Pancreas (tissue), 10 donors: ENCODE measurements around the gene HIPK4. TPM values are rescaled to one million over a fixed set of nuclear protein-coding genes. Genes with fewer than 3 reads are reported as not detected.

Experiments used
- ATAC-seq, 4 donors: fragments of 200-7000 bp; cut with Tn5 transposase; one replicate each; pipeline versions ENCODE4 v1.8.0 to v1.9.1; 2020; ENCODE audit warnings: mild to moderate bottlenecking in 4 of 4, moderate library complexity in 4 of 4
- DNase-seq, 6 donors: peaks; one replicate each; pipeline ENCODE4 v3.0.0-alpha.2; 2020
- FAIRE-seq: peaks from 2 replicates; lab custom pipeline; 2012; peaks lifted over from hg19 to GRCh38; lab: Jason Lieb, UNC
- H3K27ac ChIP-seq, 4 donors: fragments of 200-600 bp; sonication (generic); 1 replicate in 3 of 4; 2 replicates in 1 of 4; pipeline versions ENCODE4 v1.5.0 to v1.8.0; 2020
- H3K27me3 ChIP-seq, 4 donors: fragments of 200-600 bp; one replicate each; pipeline ENCODE4 v1.8.0; 2021
- H3K36me3 ChIP-seq, 3 donors: fragments of 200-600 bp; sonication (generic) in 1 of 3; one replicate each; pipeline versions ENCODE4 v1.5.0 to v1.8.0; 2020 to 2021
- H3K4me1 ChIP-seq, 3 donors: fragments of 200-600 bp; one replicate each; pipeline ENCODE4 v1.8.0; 2021
- H3K4me3 ChIP-seq, 4 donors: fragments of 200-600 bp; sonication (generic) in 2 of 4; one replicate each; pipeline versions ENCODE4 v1.5.0 to v1.8.0; 2020 to 2021
- H3K9me3 ChIP-seq, 4 donors: fragments of 200-600 bp; one replicate each; pipeline ENCODE4 v1.8.0; 2021
- CTCF ChIP-seq, 4 donors: fragments of 200-600 bp; sonication (generic) in 3 of 4; IDR thresholded peaks; one replicate each; pipeline versions ENCODE4 v1.5.0 to v1.8.0; 2021; ENCODE audit warnings: antibody characterized with exemption in 4 of 4
- WGBS, 2 donors: extraction: QIAGEN DNeasy Blood & Tissue Kit; methylation state at CpG; one replicate each; pipeline ENCODE4 v1.1.7; 2013; 5-methylcytosine and 5-hydroxymethylcytosine counted together
- intact Hi-C, 3 donors: fragments of 100-400 bp; cut with DNase I; formaldehyde crosslinking; loops; one replicate each; pipeline versions ENCODE4 v1.11.1 to v1.14.2; 2022
- polyA plus RNA-seq, 2 donors: library from polyadenylated mRNA; stranded (reverse); fragments of 200-250 nt; gene quantifications; one replicate each; pipeline ENCODE4 v1.2.3, GENCODE V29; 2013
- total RNA-seq, 6 donors: library from RNA; stranded (reverse); fragmentation: NEBNext Ultra II Directional in 4 of 6; extraction: Animal tissue kit (Norgen Biotek cat#: 25700) in 4 of 6; gene quantifications; one replicate each; pipeline versions ENCODE4 v1.2.1 to v1.2.4, GENCODE V29; 2021 to 2023
- donor health status: healthy with polysubstance abuse.
- donor health status: DM: no; HTN: no; CAD: no; lungs with moderate emphysema.
- donor health status: DM: no; HTN: no; CAD: no.
- donor health status: control.
- donor health status: control.
- donor health status: Bipolar disorder and iron deficiency.
- donor health status: DM: yes; HTN: yes; CAD: no.
- donor health status: DM: no; HTN: no; CAD: no.
- donor health status: DM: no; HTN: no; CAD: no.
- donor health status: DM: yes; HTN: yes; CAD: no.

The HIPK4 gene
- total and polyA plus RNA-seq, 8 donors: 0.05 to 0.14 (median 0.08) TPM; not detected in 3

DNA sequence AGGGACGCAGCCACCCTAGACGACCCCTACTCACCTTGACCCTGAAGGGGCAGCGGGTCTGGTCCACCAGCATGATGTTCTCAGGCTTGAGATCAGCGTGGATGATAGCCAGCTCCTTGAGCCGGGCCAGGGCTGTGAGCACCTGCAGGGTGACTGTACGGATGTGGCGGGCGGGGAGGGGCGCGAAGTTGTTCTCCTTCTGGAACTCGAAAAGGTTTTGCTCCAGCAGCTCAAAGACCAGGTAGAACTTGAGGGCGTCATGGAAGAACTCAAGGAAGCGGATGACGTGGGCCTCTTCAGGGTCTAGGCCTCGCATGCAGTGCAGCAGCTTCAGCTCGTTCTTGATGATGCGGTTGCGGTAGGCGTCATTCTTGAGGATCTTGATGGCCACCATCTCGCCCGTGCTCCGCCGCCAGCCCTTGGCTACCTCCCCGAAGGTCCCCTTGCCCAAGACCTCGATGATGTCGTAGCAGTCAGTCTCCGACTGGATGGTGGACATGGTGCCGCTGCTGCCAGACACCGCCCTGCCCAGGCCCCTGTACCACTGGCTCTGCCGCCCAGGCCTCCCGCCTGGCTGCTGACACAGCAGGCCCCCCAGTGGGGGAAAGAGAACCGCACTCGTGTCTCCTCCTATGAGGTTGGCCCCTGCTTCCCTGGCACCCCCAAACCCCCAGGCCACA is 437 bp downstream of the HIPK4 start:
- ATAC-seq (no peak), DNase-seq (no peak), FAIRE-seq (no peak)
- Histone ChIP-seq H3K27me3 (no peaks in the 10 kb centered on the region), H3K27ac (no peak overlapping the region), H3K4me1 (no peaks in the 10 kb centered on the region), H3K36me3 (no peaks in the 10 kb centered on the region), H3K4me3 (no peak overlapping the region), H3K9me3 (no peaks in the 10 kb centered on the region)
- intact Hi-C loops: no loop called here
- 92 to 94% methylated on average over 33 of the region's 33 CpGs for WGBS, 2 donors
- no peak for TF ChIP-seq CTCF (IDR thresholded peaks at IDR 0.05)

- no peak overlapping the region for H3K27ac ChIP-seq
- WGBS, 2 donors: 60 to 62% methylated on average over 3 of the region's 3 CpGs
- no peaks in the 10 kb centered on the region for H3K9me3 ChIP-seq
- no peak overlapping the region for H3K4me3 ChIP-seq
- no peak for ATAC-seq
- intact Hi-C loops: no loop called here
- no peak for TF ChIP-seq CTCF (IDR thresholded peaks at IDR 0.05)
- H3K27me3 ChIP-seq: no peaks in the 10 kb centered on the region
- no peaks in the 10 kb centered on the region for H3K4me1 ChIP-seq
- no peak for FAIRE-seq
- DNase-seq: no peak
- H3K36me3 ChIP-seq: no peaks in the 10 kb centered on the region
Measured at GRCh38 chr19:40388481-40388880, 1.5 kb downstream of the HIPK4 start.

DNA sequence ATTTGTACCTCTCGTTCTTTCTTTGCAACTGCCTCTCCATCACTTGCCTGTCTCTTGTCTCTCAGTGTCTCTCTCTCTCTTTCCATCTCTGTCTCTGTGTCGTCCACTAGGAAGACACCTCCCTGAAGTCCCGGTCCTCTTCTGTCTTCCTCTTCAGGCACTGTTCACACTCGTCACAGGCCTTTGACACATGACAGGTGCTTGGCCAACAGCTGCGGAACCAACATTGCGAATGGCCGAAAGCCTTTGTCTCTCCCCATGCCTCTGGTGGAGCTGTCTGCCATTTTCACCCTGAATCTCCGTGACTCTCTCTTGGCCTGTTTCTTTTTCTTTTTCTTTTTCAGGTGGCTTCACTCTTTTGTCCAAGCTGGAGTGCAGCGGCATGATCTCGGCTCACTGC is 2.8 kb downstream of the HIPK4 start:
- intact Hi-C loops: no loop called here
- Histone ChIP-seq H3K9me3 (no peaks in the 10 kb centered on the region), H3K27me3 (no peaks in the 10 kb centered on the region), H3K36me3 (no peaks in the 10 kb centered on the region), H3K4me1 (no peaks in the 10 kb centered on the region), H3K4me3 (no peak overlapping the region), H3K27ac (no peak overlapping the region)
- FAIRE-seq (no peak), DNase-seq (no peak), ATAC-seq (no peak)
- 89 to 90% methylated on average over 10 of the region's 10 CpGs for WGBS, 2 donors
- TF ChIP-seq CTCF (IDR thresholded peaks at IDR 0.05): no peak

GRCh38 chr19:40383668-40384248 is 6.2 kb downstream of the HIPK4 start:
- no peak overlapping the region for H3K27ac ChIP-seq
- FAIRE-seq (no peak), ATAC-seq (no peak), DNase-seq (no peak)
- H3K4me3 ChIP-seq: no peak overlapping the region
- no peak for TF ChIP-seq CTCF (IDR thresholded peaks at IDR 0.05)
- H3K36me3 ChIP-seq: no peaks in the 10 kb centered on the region
- H3K9me3 ChIP-seq: no peaks in the 10 kb centered on the region
- 71 to 74% methylated on average over 28 of the region's 28 CpGs for WGBS, 2 donors
- no peaks in the 10 kb centered on the region for H3K4me1 ChIP-seq
- no peaks in the 10 kb centered on the region for H3K27me3 ChIP-seq
- intact Hi-C loops: no loop called here

DNA sequence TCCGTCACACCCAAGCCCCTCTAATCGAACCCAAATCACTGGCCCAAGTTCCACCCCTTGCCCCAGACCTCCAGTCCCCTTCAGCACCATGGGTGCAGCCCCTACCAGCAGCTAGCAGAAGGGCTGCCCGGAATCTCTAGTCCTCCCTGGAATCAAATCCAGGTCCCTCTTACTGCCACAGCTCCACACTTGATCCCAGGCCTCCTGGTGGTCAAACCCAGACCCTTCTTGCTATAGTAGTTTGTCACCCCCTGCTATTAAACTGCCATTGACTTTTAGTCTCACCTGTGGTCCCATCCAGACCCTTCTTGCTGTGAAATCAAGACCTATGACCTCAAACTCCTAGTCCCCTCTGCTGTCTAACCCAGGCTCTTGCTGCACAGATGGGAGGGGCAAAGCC is 8.7 kb downstream of the HIPK4 start:
- no peak for TF ChIP-seq CTCF (IDR thresholded peaks at IDR 0.05)
- H3K4me1 ChIP-seq: no peaks in the 10 kb centered on the region
- FAIRE-seq: no peak
- 69 to 76% methylated on average over 3 of the region's 3 CpGs for WGBS, 2 donors
- no peak for DNase-seq
- H3K27ac ChIP-seq: no peak overlapping the region
- no peaks in the 10 kb centered on the region for H3K27me3 ChIP-seq
- intact Hi-C loops: no loop called here
- H3K9me3 ChIP-seq: no peaks in the 10 kb centered on the region
- no peak for ATAC-seq
- H3K4me3 ChIP-seq: no peak overlapping the region
- peaks cover 0 to 10% (median 0%) of the 10 kb centered on the region in 3 donors for H3K36me3 ChIP-seq
